H9 (cell line): ENCODE data around the gene SCN7A. TPM values are rescaled to one million over a fixed set of nuclear protein-coding genes. Genes with fewer than 3 reads are reported as not detected.

Experiments used
- DNase-seq: peaks from one replicate; pipeline ENCODE4 v3.0.0-alpha.2; 2017
- H2AFZ ChIP-seq: one replicate; pipeline ENCODE4 v1.6.1; 2013; ENCODE audit warnings: mild to moderate bottlenecking, low read length, control low read depth, moderate library complexity
- H2AK5ac ChIP-seq: 2 replicates; pipeline ENCODE4 v1.6.1; 2013; ENCODE audit warnings: low read length, control low read depth, mixed read lengths; ENCODE audit not compliant: insufficient read length
- H2BK120ac ChIP-seq: one replicate; pipeline ENCODE4 v1.6.1; 2013; ENCODE audit warnings: low read depth, mild to moderate bottlenecking, low read length, control low read depth, inconsistent platforms; ENCODE audit not compliant: poor library complexity, severe bottlenecking
- H2BK12ac ChIP-seq: 2 replicates; pipeline ENCODE4 v1.6.1; 2013; ENCODE audit warnings: low read length, control low read depth, mixed read lengths, low read depth; ENCODE audit not compliant: insufficient read length
- H2BK15ac ChIP-seq: 2 replicates; pipeline ENCODE4 v1.6.1; 2013; ENCODE audit warnings: low read depth, low read length, control low read depth
- H2BK20ac ChIP-seq: one replicate; pipeline ENCODE4 v1.6.1; 2013; ENCODE audit warnings: low read depth, mild to moderate bottlenecking, low read length, control low read depth, inconsistent platforms; ENCODE audit not compliant: poor library complexity, severe bottlenecking
- H2BK5ac ChIP-seq: 2 replicates; pipeline ENCODE4 v1.6.1; 2013; ENCODE audit warnings: low read length, control low read depth, mixed read lengths; ENCODE audit not compliant: insufficient read length
- H3K14ac ChIP-seq: 2 replicates; pipeline ENCODE4 v1.6.1; 2013; ENCODE audit warnings: low read length, control low read depth; ENCODE audit not compliant: insufficient read depth
- H3K18ac ChIP-seq: 2 replicates; pipeline ENCODE4 v1.6.1; 2013; ENCODE audit warnings: low read depth, mild to moderate bottlenecking, mixed read lengths, low read length, control low read depth; ENCODE audit not compliant: insufficient read length
- H3K23ac ChIP-seq: 2 replicates; pipeline ENCODE4 v1.6.1; 2013; ENCODE audit warnings: low read length, control low read depth, mixed read lengths, low read depth; ENCODE audit not compliant: insufficient read length
- H3K23me2 ChIP-seq: 2 replicates; pipeline ENCODE4 v1.6.1; 2013; ENCODE audit warnings: low read depth, mild to moderate bottlenecking, mixed read lengths, low read length, control low read depth; ENCODE audit not compliant: insufficient read length, poor library complexity, severe bottlenecking
- H3K27ac ChIP-seq: 2 replicates; pipeline ENCODE4 v1.5.1; 2013; ENCODE audit warnings: low read length, control low read depth, mixed read lengths, low read depth; ENCODE audit not compliant: insufficient read length
- H3K27me3 ChIP-seq: 2 replicates; pipeline ENCODE4 v1.6.1; 2013; ENCODE audit warnings: low read length, control low read depth, inconsistent platforms; ENCODE audit not compliant: insufficient read depth
- H3K4ac ChIP-seq: 2 replicates; pipeline ENCODE4 v1.6.1; 2013; ENCODE audit warnings: low read depth, mild to moderate bottlenecking, control low read depth, inconsistent platforms, low read length, moderate library complexity
- H3K4me1 ChIP-seq: 2 replicates; pipeline ENCODE4 v1.6.1; 2013; ENCODE audit warnings: low read length, control low read depth, inconsistent platforms; ENCODE audit not compliant: insufficient read depth
- H3K4me2 ChIP-seq: 2 replicates; pipeline ENCODE4 v1.6.1; 2013; ENCODE audit warnings: low read length, control low read depth, mixed read lengths; ENCODE audit not compliant: insufficient read length, insufficient read depth
- H3K56ac ChIP-seq: 2 replicates; pipeline ENCODE4 v1.6.1; 2013; ENCODE audit warnings: low read depth, mild to moderate bottlenecking, mixed read lengths, low read length, control low read depth; ENCODE audit not compliant: insufficient read length
- H3K79me1 ChIP-seq: 2 replicates; pipeline ENCODE4 v1.6.1; 2013; ENCODE audit warnings: low read depth, mild to moderate bottlenecking, moderate library complexity, low read length, control low read depth, inconsistent platforms; ENCODE audit not compliant: insufficient read depth, poor library complexity, severe bottlenecking
- H3K79me2 ChIP-seq: 2 replicates; pipeline ENCODE4 v1.6.1; 2013; ENCODE audit warnings: low read length, control low read depth, inconsistent platforms; ENCODE audit not compliant: insufficient read depth
- H3K9ac ChIP-seq: 2 replicates; pipeline ENCODE4 v1.6.1; 2013; ENCODE audit warnings: low read length, control low read depth, mixed read lengths; ENCODE audit not compliant: insufficient read length; ENCODE audit errors: extremely low read depth
- H3K9me3 ChIP-seq: one replicate; pipeline ENCODE4 v1.6.1; 2013; ENCODE audit warnings: low read depth, low read length, inconsistent platforms; ENCODE audit not compliant: control insufficient read depth
- H3T11ph ChIP-seq: one replicate; pipeline ENCODE4 v1.6.1; 2013; ENCODE audit warnings: mild to moderate bottlenecking, low read length, control low read depth, inconsistent platforms
- H4K20me1 ChIP-seq: one replicate; pipeline ENCODE4 v1.6.1; 2013; ENCODE audit not compliant: control insufficient read depth, insufficient read length, insufficient read depth
- H4K5ac ChIP-seq: 2 replicates; pipeline ENCODE4 v1.6.1; 2013; ENCODE audit warnings: low read depth, mild to moderate bottlenecking, mixed read lengths, low read length, control low read depth; ENCODE audit not compliant: insufficient read length
- H4K8ac ChIP-seq: replicated peaks from 2 replicates; pipeline ENCODE4 v1.6.1; 2013; ENCODE audit warnings: low read length, control low read depth, mixed read lengths, low read depth; ENCODE audit not compliant: insufficient read length
- H4K91ac ChIP-seq: 2 replicates; pipeline ENCODE4 v1.6.1; 2013; ENCODE audit warnings: low read depth, mild to moderate bottlenecking, moderate library complexity, mixed read lengths, low read length, control low read depth; ENCODE audit not compliant: insufficient read length
- H3K27ac Mint-ChIP-seq, 3 experiments: 2 replicates in 2 of 3; 3 replicates in 1 of 3; pipeline ENCODE4 v1.8.0; 2020 to 2021; ENCODE audit warnings: mixed read lengths in 3 of 3, mild to moderate bottlenecking in 1 of 3, moderate library complexity in 1 of 3
- H3K27me3 Mint-ChIP-seq: 2 replicates; pipeline ENCODE4 v1.8.0; 2021; ENCODE audit warnings: low read depth, mild to moderate bottlenecking, moderate library complexity, mixed read lengths
- H3K36me3 Mint-ChIP-seq, 3 experiments: 2 replicates in 2 of 3; 3 replicates in 1 of 3; pipeline ENCODE4 v1.8.0; 2020 to 2021; ENCODE audit warnings: low read depth in 3 of 3, mixed read lengths in 3 of 3; ENCODE audit not compliant: insufficient read depth in 1 of 3
- H3K4me1 Mint-ChIP-seq, 2 experiments: 2 replicates each; pipeline ENCODE4 v1.8.0; 2020; ENCODE audit warnings: mixed read lengths in 2 of 2
- H3K4me3 Mint-ChIP-seq, 2 experiments: 2 replicates in 1 of 2; 3 replicates in 1 of 2; pipeline ENCODE4 v1.8.0; 2020 to 2021; ENCODE audit warnings: mild to moderate bottlenecking in 2 of 2, mixed read lengths in 2 of 2, moderate library complexity in 1 of 2
- H3K9me3 Mint-ChIP-seq, 2 experiments: 2 replicates in 1 of 2; 3 replicates in 1 of 2; pipeline ENCODE4 v1.8.0; 2020; ENCODE audit warnings: mild to moderate bottlenecking in 2 of 2, mixed read lengths in 2 of 2, moderate library complexity in 1 of 2
- CTCF ChIP-seq: fragments of 200-600 bp; sonication (generic); conservative IDR thresholded peaks from 3 replicates; pipeline ENCODE4 v1.8.0; 2021; ENCODE audit warnings: antibody characterized with exemption, mild to moderate bottlenecking
- whole genome bisulfite sequencing: extraction: QIAGEN DNeasy Blood & Tissue Kit; methylation state at CpG from one replicate; pipeline ENCODE4 v1.1.7; 2013; ENCODE audit warnings: missing lambda C conversion rate, low lambda C conversion rate, mixed read lengths; ENCODE audit not compliant: insufficient read length; ENCODE audit errors: extremely low coverage; 5-methylcytosine and 5-hydroxymethylcytosine counted together
- total RNA-seq: library from RNA; stranded (reverse); gene quantifications from 2 replicates; pipeline ENCODE4 v1.2.1, GENCODE V29; 2021

Gene SCN7A
- total RNA-seq, 1 experiment from 2014 or later, result 0.07 TPM

- Histone ChIP-seq H3K4me1 (no peaks in the 10 kb centered on the region), H3K23ac (no peak overlapping the region), H3K18ac (no peak overlapping the region), H3K79me1 (no peaks in the 10 kb centered on the region), H3K9me3 (no peaks in the 10 kb centered on the region), H4K8ac (no peak overlapping the region), H4K5ac (no peak overlapping the region), H4K91ac (no peak overlapping the region), H3K4me2 (no peak overlapping the region), H4K20me1 (no peaks in the 10 kb centered on the region), H3K4ac (no peak overlapping the region), H2AFZ (no peak overlapping the region), H2AK5ac (no peak overlapping the region), H3K23me2 (no peaks in the 10 kb centered on the region), H2BK5ac (no peak overlapping the region), H3K27me3 (no peaks in the 10 kb centered on the region), H3K56ac (no peak overlapping the region), H3K27ac (no peak overlapping the region), H3T11ph (no peak overlapping the region), H2BK15ac (no peak overlapping the region), H2BK20ac (no peak overlapping the region), H3K14ac (no peak overlapping the region), H3K9ac (no peak overlapping the region), H2BK120ac (no peak overlapping the region), H2BK12ac (no peak overlapping the region), H3K79me2 (no peaks in the 10 kb centered on the region)
- peaks cover 8 to 12% of the 10 kb centered on the region in 2 experiments for H3K4me1 Mint-ChIP-seq
- H3K4me3 Mint-ChIP-seq, result no peak overlapping the region
- no peaks in the 10 kb centered on the region for H3K27me3 Mint-ChIP-seq
- no peak for TF ChIP-seq CTCF
- no peak overlapping the region for H3K27ac Mint-ChIP-seq
- no CpG with 5 or more reads among the region's 1 CpG for WGBS
- H3K36me3 Mint-ChIP-seq, result peaks cover 5 to 20% (median 9%) of the 10 kb centered on the region in 3 experiments
- DNase-seq, result no peak
- H3K9me3 Mint-ChIP-seq, result peaks cover 12 to 14% of the 10 kb centered on the region in 2 experiments; a peak in 3 of 5 replicates
Measured at GRCh38 chr2:166434491-166434890, 59.6 kb downstream of the SCN7A start.
